GM03348 (cell line): ENCODE results near the gene USP48.

ENCODE experiments used
- DNase-seq: peaks from one replicate; pipeline ENCODE4 v3.0.0; 2012; ENCODE audit warnings: low spot score

USP48 gene

DNA sequence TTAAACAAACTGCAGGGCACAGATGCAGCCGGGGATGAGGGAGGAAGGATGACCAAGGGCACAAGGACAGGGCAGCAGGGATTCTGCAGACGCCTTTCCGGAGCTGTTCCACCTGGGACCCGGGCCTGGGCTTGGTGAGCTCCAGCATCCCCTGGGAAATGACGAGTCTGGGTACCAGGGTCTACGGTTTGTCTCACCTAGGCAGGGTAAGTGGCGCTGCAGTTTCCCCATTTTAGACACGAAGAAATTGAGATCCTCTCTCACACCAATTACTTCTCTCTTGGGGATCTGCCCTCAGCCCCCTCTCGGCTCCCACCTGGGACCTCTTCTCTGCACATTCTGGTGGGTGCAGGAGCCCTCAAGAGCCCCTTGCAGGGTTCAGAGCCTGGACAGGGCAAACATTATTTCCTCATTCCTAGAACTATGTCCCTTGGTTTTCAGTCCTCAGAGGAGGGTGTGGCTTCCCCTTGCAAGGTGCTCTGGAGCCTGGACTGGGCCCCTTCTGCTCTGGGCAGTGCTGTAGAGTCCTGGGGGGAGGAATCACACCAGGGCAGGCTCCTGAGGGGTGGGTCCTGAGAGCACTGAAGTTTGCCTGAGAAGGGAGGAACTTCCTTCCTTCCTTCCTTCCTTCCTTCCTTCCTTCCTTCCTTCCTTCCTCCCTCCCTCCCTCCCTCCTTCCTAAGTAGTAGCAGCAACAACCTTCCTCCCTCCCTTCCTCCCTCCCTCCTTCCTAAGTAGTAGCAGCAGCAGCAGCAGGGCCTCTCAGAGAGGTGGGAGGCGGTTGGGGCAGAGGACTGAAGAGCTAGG is 129.8 kb downstream of the USP48 start:
- no peak for DNase-seq

DNA sequence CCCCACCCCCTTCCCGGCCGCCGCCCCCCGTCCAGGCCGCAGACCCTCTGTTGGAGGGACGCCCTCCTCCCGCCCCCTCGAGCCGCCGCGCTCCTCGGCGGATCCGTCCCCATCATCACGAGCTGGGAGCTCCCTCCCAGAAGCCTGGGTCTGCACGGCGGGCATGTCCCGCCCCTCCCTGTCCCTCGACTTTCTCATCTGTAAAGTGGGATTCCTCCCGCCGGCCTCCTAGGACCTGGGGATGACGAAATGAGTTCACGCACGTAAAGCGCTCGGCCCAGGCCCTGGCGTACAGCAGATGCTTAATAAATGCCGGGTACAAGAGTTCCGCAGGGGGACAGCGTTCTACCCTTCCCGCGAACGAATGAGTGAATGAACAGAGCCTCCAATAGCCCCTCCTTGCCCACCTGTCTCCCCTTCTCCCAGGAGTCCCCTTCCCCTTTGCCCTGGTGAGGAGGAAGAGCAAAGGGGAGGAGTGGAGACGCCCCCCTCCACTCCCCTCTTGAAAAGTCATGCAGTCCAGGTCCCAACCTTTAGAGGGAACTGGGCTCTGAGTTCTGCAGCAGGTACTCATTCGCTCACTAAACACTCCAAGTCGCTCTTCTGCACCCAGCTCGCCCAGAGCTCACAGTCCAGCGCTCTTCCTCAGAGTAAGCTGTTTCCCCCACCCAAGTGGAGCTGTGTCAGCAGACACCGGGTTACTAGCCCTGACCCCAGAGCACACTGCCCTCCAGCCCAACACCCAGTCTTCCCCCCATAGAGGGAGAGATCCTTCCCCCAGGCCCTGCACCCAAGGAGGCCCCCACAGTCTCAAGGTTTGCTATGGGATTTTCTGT is 130.6 kb downstream of the USP48 start:
- no peak for DNase-seq

DNA sequence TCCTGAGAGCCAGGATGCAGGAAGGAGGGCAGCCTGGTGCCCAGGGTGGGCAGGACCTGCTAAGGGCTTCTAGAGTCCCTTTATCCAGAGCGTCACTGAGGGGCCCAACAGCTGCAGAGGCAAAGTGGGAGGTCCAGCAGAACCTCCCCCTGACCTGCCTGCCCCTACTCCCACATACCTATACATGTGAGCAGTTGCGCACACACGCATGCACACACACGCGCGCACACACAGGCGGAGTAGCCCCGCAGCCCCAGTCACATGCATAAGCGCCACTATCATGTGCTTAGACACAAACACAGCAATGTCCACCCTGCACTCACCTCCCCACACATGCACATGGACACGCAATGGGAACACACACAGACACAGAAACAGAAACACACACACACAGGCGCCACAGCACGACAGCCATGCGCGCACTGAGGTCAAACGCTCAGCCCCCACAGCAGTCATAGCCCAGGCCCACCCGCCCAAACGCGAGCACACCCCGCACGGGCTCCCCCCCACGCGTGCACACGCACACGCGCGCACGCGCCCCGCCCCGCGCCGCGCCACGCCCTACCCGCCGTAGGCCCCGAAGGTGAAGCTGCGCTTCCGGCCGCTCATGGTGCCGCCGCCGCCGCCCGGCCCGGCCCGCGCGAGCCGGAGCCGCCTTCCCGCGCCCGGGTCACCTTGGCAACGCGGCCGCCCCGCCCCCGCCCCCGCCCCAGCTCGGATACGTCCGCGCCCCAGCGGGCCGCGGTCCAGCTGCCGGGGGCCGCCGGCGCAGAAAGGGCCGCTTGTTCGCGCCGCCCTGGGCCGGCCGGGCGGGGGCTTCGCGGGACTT is 131.5 kb downstream of the USP48 start:
- DNase-seq, result peak; percentile 46

DNA sequence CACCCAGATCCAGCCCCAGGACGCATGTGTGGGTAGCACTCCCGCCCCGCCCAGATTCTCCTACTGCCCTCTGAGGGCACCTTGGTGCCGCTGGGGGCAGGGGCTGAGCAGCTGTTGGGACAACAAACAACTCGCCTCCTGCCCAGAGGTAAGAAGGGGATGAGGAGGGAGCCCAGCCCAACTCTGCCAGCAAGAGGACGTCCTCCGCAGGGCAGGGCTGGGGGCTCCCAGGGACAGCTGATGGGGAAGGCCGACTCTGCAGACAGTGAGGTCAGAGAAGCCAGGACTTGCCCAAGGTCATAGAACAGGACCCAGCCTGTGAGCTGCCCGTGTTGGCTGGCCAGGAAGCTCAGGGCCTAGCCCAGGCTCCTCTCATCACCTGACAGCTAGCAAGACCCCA is 132.5 kb downstream of the USP48 start:
- no peak for DNase-seq

DNA sequence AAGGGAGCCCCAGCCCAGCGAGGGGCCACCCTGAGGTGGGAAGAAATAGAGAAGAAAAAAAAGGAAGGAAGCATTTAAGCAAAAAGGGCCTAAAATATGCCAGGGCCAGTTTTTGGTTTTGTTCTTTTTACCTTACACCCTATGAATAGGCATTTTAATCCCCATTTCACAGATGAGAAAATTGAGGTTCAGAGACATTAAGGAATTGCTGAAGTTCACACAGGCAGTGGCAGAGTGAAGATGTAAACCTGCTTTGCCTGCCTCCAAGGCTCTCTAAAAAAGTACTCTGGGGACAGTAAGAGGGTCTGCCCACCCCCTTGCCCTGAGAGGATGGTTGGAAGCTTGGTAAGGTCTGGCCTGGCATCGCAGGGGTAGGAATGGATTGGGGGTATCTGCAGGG is 133.6 kb downstream of the USP48 start:
- no peak for DNase-seq

DNA sequence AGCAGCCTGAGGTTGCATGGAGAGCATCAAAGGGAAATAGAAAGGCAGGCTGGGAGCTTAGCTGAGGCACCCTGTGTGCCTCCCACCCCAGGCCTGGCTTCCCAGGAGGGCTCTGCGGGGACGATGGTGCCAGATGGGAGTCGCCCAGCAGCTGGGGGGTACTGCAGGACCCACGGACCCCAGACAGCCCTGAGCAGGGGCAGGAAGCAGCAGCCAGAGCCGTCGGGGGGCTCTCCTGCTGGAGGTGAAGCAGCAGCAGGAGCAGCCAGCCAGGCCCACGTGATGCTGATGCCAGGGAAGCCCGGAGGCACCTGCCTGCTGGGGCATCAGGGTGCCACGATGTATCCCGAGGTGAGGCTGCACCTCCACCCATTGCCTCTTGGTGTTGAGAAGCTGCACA is 134.2 kb downstream of the USP48 start:
- no peak for DNase-seq

DNA sequence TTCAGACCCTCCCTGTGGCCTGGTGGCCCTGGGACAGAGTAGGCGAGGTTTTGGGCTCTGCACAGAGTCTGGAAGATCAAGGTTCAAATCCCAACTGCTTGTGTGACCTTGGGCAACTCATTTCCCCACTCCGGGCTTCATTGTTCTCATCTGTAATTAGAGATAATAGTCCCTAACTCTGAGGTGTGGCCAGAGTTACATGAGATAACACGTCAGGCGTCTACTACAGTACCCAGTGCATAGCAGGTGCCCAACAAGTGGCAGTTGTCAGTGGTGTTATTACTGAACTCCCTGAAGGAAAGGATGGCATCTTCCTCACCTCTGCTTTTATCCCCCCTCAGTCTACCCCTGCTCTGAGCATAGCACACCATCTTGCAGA is 134.6 kb downstream of the USP48 start:
- DNase-seq, result no peak

DNA sequence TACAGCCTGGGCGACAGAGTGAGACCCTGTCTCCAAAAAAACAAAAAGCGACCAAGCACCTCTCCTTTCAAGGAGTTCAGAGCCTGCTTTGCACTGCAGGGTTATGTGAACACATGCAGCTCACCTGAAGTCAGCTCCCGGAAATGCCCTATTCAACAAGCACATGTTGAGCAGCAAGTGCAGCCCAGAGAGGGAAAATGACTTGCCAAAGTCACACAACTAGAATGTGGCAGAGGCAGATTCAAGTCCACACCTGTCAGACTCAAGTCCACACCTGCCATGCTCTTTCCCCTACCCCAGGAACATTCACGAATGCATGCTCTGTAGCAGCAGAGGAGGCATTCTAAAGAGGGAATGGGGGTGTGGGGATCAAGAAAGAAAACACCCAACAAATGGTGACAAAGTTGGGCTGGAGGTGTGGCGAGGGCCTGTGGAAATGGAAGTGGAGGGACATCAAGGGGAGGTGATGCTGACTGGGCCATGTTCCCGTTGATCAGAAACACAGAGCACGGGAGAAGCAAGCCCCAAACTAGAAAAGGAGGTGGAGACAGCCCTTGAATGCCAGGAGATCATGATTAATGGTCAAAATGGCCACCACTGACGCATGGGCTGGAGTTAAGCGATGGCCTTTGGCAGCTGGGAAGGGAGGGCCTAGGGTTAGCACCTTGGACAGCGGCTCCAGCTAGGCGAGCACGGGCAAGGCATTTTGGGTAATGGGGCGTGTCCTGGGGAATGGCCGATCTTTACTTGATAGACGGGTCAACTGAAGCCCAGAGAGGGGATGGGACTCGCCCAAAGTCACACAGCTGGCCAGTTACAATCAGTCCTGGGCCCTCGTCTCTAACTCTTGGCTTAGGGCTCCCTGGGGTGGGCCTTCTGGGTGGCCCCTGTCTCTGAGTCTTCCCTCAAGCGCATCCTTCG is 135.3 kb downstream of the USP48 start:
- DNase-seq, result peak; percentile 79

DNA sequence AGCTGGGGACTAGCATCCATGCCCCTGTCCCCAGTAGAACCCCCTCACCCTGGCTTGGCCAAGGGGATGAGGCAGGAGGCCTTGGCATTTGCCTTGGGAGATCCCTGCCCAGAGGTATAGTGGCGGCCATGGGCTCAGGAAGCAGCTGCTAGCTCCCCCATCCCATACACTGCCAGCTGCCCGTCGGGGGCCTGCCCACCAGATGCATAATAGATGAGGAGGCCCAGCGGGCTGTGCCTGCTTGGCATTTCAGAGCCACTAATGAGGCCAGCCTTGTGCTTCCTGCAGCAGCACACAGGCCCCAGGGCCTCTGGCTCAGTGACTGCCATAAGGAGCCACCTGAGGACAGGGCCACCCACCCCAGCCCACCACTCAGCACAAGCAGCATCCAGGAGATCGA is 137.4 kb downstream of the USP48 start:
- no peak for DNase-seq

DNA sequence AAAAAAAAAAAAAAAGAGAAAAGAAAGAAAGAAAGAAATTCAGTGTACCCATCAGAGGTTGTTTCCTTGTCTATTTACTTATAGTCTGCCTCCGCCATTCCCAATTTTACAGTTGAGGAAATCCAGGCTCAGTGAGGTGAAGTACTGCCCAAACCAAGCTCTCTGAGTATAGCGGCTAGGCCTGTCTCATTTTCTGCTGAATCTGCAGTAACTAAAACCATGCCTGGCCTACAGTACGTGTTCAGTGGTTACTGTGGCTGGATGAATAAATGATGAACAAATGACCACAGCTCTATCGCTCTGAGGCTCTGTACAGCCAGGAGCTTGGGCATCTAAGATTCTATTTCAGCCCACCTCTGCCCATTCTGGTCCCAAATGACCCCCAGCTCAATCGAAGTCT is 138.0 kb downstream of the USP48 start:
- no peak for DNase-seq

DNA sequence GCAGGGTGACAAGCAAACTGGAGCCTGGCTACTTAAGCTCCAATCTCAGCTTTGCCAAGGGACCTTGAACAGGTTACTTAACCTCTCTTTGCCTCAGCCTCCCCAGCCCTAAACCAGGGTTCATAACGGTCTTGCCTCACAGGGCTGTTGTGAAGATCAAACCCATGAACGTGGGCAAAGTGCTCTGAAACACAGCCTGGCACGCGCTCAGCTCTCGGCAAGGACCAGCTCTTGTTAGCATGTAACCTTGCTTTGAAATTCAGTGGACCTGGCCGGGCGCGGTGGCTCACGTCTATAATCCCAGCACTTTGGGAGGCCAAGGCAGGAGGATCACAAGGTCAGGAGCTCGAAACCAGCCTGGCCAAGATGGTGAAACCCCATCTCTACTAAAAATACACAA is 138.6 kb downstream of the USP48 start:
- no peak for DNase-seq

DNA sequence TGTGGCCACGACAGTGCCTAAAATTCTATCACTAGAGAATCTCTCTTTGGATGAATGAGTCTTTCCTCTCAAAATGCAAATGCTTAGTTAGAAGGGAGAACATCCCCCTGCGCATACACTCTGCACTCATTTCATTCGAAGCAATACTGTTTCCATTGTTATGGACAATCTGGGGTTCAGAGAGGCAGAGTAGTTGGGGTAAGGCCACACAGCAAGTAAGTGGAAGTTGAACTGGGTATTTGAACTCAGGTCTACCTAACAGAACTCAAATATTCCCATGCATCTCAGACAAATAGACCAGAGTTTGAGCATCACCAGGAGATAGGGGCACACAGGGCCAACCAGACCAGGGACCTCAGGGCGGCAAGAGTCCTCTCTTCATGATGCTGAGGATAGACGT is 139.3 kb downstream of the USP48 start:
- no peak for DNase-seq

DNA sequence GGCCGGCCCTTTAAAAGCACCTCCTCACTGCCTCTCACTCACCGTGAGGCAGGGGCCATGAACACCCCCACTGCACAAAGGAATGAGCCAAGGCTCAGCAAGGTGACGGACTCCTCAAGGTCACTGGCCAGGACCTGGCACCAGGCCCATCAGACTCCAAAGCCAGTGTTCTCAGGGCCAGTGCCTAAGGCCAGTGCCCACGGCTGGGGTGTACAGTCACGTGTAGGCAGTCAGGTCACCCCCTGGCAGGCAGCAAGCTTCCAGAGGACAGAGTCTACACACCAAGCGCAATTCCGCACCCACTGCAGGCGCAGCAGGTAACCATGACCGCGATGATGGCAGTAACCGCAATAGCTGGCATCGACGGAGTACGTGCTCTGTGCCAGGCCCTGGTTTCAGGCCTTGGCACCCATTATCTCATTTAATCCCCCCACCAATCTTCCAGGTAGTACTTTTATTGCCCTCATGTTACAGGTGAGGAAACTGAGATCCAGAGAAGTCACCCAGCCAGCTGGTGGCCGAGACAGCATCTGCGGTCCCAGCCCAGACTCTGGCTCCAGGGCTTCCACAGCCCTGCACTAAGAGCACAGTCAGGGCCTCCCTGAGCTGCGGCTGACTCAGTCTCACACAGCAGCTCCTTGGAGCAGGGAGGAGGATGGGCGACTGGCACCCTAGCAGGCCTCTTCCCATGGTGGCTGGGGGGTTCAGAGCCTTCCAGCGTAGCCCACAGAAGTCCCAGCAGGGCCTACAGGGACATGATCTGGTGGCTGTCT is 140.8 kb downstream of the USP48 start:
- DNase-seq, result no peak

DNA sequence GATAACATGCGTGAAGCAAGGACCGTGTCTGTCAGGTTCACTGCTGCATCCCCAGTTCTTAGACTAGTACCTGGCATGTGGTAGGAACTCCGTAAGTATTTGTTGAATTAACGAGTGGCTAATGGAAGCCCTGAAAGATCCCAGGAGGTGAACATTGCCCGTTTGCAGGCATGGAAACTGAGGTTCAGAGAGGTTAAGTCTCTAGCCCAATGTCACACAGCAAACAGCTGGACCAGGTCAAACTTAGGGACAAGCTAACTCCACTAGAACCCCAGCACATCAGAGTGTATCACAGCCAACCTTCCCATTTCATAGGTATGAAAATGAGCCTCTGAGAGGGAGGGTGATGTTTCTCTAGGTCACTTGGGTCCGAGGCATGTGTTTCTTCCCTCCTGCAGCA is 141.4 kb downstream of the USP48 start:
- DNase-seq, result no peak

DNA sequence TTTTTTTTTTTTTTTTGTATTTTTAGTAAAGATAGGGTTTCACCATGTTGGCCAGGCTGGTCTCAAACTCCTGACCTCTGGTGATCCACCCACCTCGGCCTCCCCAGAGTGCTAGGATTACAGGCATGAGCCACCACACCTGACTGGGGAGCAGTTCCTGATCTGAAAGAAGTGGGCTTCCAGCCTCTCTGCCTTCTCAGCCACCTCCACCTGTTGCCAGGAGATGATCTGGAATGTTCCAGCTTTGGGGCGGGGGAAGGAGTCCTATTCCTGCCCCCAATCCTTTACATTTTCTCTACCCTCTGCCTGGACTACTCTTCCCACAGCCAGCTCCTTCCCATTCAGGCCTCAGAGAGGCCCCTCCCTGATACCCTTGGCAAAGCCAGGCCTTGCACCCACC is 141.9 kb downstream of the USP48 start:
- no peak for DNase-seq

DNA sequence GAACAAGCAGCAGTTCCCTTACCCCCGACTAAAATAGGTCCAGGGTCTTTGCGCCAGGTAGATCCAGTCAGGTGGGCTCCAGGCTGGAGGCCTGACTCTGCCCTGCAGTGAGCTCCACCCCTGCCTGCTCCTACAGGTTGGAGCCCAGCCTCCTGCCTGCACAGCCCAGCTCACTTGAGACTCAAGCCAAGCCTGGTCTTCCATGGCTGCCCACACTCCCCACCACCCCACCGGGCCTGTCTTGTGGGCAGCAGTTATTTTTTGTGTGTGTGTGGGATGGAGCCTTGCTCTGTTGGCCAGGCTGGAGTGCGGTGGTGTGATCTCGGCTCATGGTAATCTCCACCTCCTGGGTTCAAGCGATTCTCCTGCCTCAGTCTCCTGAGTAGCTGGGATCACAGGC is 142.3 kb downstream of the USP48 start:
- no peak for DNase-seq

DNA sequence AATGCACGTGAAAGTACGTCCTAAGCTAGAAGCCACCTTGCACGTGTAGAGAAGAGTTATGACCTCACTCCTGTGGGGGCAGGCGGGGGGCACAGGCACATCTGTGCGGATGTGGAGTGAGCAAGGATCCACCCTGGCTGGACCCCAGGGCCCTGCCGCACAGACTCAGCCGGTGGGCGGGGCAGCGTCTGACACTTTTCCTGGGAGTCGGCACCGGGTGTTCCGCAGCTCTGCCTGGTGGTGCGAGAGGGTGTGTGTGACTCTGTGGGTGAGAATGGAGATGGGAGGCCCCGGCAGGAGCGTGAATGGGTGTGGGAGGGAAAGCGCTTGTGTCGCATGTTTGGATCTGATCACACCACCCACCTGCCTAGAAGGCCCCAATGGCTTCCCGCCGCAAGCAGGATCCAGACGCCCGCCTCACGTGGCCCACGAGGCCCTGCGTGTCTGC is 143.3 kb downstream of the USP48 start:
- peak; percentile 51 for DNase-seq

DNA sequence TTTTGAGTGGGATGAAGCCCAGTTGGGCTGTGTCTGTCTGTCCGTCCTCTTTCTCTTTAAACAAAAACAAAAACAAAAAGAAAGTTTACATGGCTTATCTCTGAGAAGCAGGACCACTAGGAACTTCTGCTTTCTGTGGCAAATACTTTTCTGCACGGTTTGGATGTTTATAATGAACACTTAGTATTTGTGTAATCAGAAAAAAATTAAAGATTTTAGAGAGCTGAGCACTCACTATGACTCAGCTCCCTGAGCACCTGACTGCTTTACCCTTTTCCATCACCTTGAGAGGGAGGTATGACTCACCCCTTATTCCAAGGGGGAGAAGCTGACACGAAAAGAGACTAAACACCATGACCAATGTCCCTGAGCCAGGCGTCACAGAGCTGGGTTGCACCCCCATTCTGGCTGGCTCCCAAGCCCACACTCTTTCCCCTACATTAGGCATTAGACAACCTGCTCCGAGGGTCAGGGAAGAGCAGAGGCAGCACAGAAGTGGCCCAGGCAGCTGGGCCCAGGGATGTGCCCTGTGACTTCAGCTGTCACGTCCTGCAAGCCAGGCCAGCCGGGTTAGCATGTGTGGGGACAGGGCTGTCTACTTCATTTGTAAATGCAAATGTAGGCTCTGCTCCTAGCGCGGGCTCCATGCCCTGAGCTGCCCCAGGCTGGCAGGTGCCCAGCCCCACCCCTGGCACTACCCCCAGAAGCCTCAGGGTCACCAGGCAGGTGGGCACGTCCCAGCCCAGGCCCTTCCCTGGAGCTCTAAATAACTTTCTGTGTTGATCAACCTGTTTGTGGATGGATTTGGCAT is 144.2 kb downstream of the USP48 start:
- no peak for DNase-seq

DNA sequence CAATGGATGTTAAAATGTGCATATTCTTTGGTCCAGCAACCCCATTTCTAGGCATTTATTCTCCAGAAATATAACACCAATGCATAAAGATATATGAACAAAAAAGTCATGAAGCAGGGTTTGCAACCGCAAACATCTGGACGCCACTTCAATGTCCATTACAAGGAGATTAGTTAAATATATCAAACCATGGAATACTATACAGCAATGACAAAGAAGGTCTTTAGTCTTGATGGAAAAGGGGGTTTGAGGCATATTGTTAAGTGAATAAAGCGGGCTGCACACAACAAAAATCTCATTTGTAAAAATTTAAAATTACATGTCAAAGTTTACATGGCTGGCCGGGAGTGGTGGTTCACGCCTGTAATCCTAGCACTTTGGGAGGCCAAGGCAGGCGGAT is 145.4 kb downstream of the USP48 start:
- DNase-seq, result no peak

DNA sequence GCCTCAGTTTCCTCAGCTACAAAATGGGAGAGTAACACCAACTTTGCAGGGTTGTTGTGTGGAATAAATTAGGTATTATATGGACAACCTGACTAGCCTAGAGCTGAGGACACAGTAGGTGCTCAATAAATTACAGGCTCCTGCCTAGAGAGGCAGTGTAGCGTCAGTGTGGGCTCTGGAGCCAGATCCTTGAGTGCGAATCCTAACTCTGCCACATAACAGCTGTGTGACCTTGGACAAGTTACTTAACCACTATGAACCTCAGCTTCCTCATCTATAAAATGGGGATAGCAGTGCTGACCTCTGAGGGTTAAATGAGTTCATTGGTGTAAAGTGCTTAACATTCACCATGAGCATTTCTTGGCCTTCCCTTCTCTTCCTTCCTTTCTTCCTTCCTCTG is 146.9 kb downstream of the USP48 start:
- DNase-seq, result no peak
